Breast epithelium (tissue), 4 donors: ENCODE data around the gene TEAD1. TPM values are rescaled to one million over a fixed set of nuclear protein-coding genes. Genes with fewer than 3 reads are reported as not detected.
A peak's percentile ranks its signal among the peaks of the same experiment; 100 is the strongest.

ENCODE experiments used
- DNase-seq, 2 donors: peaks; one replicate each; pipeline ENCODE4 v3.0.0-alpha.2; 2019; ENCODE audit warnings: low spot score in 2 of 2
- H3K27ac ChIP-seq, 2 donors: fragments of 200-600 bp; sonication (generic) in 1 of 2; one replicate each; pipeline ENCODE4 v1.5.1; 2016 to 2019; ENCODE audit warnings: mild to moderate bottlenecking in 1 of 2
- H3K27me3 ChIP-seq, 2 donors: fragments of 200-600 bp; sonication (generic) in 1 of 2; one replicate each; pipeline versions ENCODE4 v1.5.1 to v1.6.0; 2017 to 2019; ENCODE audit warnings: control low read depth in 1 of 2, mild to moderate bottlenecking in 1 of 2
- H3K36me3 ChIP-seq: fragments of 200-600 bp; one replicate; pipeline ENCODE4 v1.5.1; 2019
- H3K4me1 ChIP-seq, 2 donors: fragments of 200-600 bp; sonication (generic); one replicate each; pipeline ENCODE4 v1.5.1; 2016 to 2019; ENCODE audit warnings: control low read depth in 1 of 2
- H3K4me3 ChIP-seq, 3 donors: fragments of 200-600 bp; sonication (generic); 1 replicate in 2 of 3; 2 replicates in 1 of 3; pipeline ENCODE4 v1.5.1; 2016 to 2019; ENCODE audit warnings: mild to moderate bottlenecking in 3 of 3, moderate library complexity in 2 of 3
- H3K9me3 ChIP-seq, 2 donors: fragments of 200-600 bp; sonication (generic) in 1 of 2; one replicate each; pipeline ENCODE4 v1.5.1; 2016 to 2019; ENCODE audit warnings: control low read depth in 1 of 2
- POLR2A ChIP-seq: fragments of 450-650 bp; IDR thresholded peaks from one replicate; pipeline ENCODE4 v1.6.1; 2016; ENCODE audit warnings: antibody characterized with exemption, mild to moderate bottlenecking, moderate library complexity
- POLR2AphosphoS5 ChIP-seq, 3 donors: sonication (generic); formaldehyde crosslinking; IDR thresholded peaks; one replicate each; pipeline ENCODE4 v1.6.1; 2017; ENCODE audit warnings: antibody characterized with exemption in 3 of 3
- intact Hi-C: fragments of 100-400 bp; cut with DNase I; formaldehyde crosslinking; loops from one replicate; pipeline ENCODE4 v1.15.1; 2023; ENCODE audit warnings: low total_unique reads
- total RNA-seq, 3 donors: library from RNA; depleted of rRNA; stranded (reverse); fragments of >200 nt; gene quantifications; one replicate each; pipeline ENCODE4 v1.1.0, GENCODE V29; 2016
- TF ChIP-seq, protein P1 (sequence below), 3 donors: fragments of 450-650 bp; IDR thresholded peaks; one replicate each; pipeline ENCODE4 v1.5.1; 2016 to 2017; ENCODE audit warnings: antibody characterized with exemption in 3 of 3, mild to moderate bottlenecking in 3 of 3, moderate library complexity in 3 of 3

TEAD1 gene
- total RNA-seq, 3 donors from 2014 or later: 67.8 to 110 (median 80.1) TPM

DNA sequence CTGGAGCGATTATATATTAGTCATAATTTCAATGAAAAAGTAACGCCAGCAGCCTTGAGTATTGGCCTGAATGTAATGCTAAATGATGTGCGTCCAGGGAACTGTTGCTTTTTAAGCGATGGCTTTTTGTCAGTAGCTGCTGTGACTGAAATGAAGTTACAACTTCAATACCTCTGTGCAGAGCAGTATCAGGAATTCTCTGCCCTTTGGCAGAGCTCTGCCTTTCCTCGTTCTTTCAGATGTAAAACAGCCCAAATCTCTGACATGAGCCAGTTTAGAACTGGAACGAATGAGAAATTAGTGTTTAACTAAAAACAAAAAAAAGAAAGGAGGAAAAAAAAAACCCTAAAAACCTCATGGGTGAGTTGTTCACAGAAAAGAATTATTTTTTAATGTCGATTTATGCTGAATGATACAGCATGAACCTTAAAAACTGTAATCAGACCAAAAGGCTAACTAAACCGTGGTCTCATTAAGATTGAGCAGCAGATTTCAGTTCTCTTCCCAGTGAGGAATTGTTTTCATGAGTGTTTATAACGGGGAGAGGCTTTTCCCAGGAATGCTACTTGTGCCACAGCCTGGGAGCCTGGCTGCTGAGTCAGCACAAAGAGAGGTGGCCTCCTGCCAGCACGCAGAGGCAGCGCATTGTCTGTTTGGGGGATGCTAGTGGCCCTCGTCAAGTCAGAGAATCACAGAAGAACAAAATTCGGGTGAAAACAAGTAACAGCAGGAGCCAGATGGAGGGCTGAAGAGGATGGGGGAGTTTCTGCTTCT is 188.7 kb downstream of the TEAD1 start:
- TF ChIP-seq POLR2A (no peak), POLR2AphosphoS5 (IDR thresholded peaks at IDR 0.05) (no peak)
- TF ChIP-seq, protein P1, sequence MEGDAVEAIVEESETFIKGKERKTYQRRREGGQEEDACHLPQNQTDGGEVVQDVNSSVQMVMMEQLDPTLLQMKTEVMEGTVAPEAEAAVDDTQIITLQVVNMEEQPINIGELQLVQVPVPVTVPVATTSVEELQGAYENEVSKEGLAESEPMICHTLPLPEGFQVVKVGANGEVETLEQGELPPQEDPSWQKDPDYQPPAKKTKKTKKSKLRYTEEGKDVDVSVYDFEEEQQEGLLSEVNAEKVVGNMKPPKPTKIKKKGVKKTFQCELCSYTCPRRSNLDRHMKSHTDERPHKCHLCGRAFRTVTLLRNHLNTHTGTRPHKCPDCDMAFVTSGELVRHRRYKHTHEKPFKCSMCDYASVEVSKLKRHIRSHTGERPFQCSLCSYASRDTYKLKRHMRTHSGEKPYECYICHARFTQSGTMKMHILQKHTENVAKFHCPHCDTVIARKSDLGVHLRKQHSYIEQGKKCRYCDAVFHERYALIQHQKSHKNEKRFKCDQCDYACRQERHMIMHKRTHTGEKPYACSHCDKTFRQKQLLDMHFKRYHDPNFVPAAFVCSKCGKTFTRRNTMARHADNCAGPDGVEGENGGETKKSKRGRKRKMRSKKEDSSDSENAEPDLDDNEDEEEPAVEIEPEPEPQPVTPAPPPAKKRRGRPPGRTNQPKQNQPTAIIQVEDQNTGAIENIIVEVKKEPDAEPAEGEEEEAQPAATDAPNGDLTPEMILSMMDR (IDR thresholded peaks at IDR 0.05): no peak
- DNase-seq: no peak
- H3K4me3 ChIP-seq: peak overlapping the region in 1 of 3 donors; percentile 33
- peak overlapping the region; percentile 31 to 66 for H3K27ac ChIP-seq
- no peaks in the 10 kb centered on the region for H3K4me1 ChIP-seq
- intact Hi-C loops: no loop called here
- no peaks in the 10 kb centered on the region for H3K9me3 ChIP-seq
- no peaks in the 10 kb centered on the region for H3K36me3 ChIP-seq
- no peaks in the 10 kb centered on the region for H3K27me3 ChIP-seq

DNA sequence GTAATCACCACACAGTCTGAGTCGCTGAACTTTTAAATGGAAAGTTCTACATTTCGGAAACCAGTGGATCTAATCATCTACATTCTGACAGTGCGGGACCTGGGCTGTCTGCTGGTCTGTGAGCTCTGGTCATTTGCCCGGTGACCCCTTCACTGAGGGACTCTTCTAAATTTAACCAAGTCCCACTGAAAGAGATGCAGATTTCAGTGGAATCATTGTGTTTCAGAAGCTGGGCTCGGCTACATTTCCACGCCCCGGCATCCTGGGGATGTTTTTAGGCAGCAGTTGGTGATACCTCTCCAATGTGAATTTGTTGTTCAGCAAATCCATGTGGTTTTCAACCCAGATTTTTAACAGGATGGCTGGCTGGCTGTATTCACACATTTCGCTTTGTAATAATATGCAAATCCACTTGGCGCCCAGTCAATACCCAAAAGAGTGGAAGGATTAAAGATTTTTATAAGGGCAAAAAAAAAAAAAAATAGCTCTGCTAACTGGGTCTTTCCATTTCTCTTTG is 189.4 kb downstream of the TEAD1 start:
- Histone ChIP-seq H3K36me3 (no peaks in the 10 kb centered on the region), H3K4me1 (no peaks in the 10 kb centered on the region), H3K9me3 (no peaks in the 10 kb centered on the region), H3K4me3 (no peak overlapping the region), H3K27me3 (no peaks in the 10 kb centered on the region), H3K27ac (peak overlapping the region; percentile 31 to 34)
- intact Hi-C loops: no loop called here
- no peak for DNase-seq
- TF ChIP-seq POLR2AphosphoS5 (IDR thresholded peaks at IDR 0.05) (no peak), POLR2A (no peak)
- TF ChIP-seq, protein P1 (IDR thresholded peaks at IDR 0.05): no peak

DNA sequence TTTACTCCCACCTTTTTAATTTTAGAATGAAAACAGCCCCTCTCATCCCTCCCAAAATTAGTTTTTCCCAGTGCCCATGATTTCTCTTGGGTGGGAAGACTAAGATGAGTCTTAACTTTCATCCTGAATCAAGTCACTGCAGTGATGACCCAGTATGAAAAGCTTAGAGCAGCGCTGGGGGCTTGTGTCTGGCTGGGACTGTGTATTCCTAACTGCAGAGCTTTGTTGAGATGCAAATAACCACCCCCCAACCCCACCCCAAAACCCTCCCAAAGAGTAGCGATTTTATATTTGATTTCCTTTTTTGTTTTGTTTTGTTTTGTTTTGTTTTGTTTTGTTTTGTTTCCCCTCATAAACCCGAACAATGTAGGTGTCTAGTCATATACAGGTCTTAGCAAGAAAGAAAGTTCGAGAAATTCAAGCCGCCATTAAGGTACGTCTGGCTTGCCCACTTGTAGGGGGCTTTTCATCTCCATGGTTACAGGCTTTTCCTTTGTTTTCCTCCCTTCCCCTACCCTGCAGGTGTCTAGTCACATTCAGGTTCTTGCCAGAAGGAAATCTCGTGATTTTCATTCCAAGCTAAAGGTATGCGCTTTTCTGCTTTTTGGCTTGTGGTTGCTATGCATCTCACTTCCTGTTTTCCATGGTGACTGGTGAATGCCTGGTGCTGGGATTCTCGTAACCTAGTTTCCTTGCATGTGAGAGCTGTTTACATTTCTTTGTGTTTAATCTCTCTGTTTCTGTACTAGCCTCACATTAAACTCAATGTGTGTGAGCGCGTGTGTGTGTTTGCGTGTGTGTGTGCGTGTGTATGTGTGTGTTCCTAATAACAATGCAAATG is 190.3 kb downstream of the TEAD1 start:
- peak overlapping the region in 1 of 2 donors; percentile 11 for H3K27ac ChIP-seq
- H3K36me3 ChIP-seq: no peaks in the 10 kb centered on the region
- intact Hi-C loops: no loop called here
- no peaks in the 10 kb centered on the region for H3K27me3 ChIP-seq
- no peaks in the 10 kb centered on the region for H3K9me3 ChIP-seq
- H3K4me1 ChIP-seq: no peaks in the 10 kb centered on the region
- DNase-seq: no peak
- no peak overlapping the region for H3K4me3 ChIP-seq
- TF ChIP-seq, protein P1 (IDR thresholded peaks at IDR 0.05): no peak
- TF ChIP-seq POLR2AphosphoS5 (IDR thresholded peaks at IDR 0.05): peak in 1 of 3 donors; percentile 20
- no peak for TF ChIP-seq POLR2A

DNA sequence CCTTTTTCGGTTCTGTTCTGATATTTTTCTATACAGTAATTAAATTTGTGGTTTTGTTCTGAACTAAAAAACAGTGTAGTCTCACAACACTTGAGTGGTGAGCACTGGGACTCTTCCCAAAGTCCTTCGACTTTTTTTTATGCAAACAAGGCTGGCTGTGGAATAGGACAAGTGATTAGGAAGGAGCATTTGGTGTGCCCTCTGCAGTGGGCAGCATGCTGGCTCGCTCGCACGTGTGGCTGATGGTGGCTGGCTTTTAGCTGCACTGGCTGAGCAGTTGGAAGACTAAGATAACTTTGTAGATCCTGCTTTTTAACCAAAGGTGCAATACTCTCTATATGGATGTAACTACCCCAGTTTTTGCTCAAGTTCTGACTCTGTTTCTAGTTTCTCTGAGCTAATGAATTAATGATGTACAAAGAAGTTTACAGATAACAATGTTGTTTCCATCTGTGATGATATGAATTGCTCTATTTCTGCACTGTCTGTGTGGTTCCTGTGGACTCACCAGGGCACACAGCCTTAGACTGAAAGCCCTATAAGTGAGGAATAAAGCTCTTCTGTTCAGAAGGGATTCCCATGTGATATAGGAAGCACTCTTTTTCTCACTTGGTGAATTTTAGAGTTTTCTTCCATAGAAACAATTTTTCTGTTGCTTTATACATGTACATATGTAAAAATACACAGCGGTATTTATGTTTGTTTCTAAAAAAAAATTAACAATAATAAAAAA is 191.8 kb downstream of the TEAD1 start:
- H3K27ac ChIP-seq: no peak overlapping the region

More for the DNA sequence above, 191.8 kb downstream of the TEAD1 start:
- no peaks in the 10 kb centered on the region for H3K27me3 ChIP-seq
- DNase-seq: no peak
- no peaks in the 10 kb centered on the region for H3K4me1 ChIP-seq
- intact Hi-C loops: no loop called here
- no peaks in the 10 kb centered on the region for H3K36me3 ChIP-seq
- TF ChIP-seq POLR2AphosphoS5 (IDR thresholded peaks at IDR 0.05) (no peak), POLR2A (no peak)
- TF ChIP-seq, protein P1 (IDR thresholded peaks at IDR 0.05): no peak
- H3K9me3 ChIP-seq: no peaks in the 10 kb centered on the region
- H3K4me3 ChIP-seq: no peak overlapping the region
